Stimulated activated CD4-positive, alpha-beta T cell treated with anti-CD3 and anti-CD28 coated beads, TNF-alpha, amount 100 ng/mL, for 4 hours (primary cell): ENCODE measurements around the gene AGTR2.
"Not testable (repeated sequence)": the region's sequence is repeated elsewhere in the genome, so short reads cannot be mapped to it uniquely, and the experiment has no call there.

ENCODE experiments used
- DNase-seq, 3 experiments: peaks; one replicate each; pipeline ENCODE4 v3.0.0-alpha.2; 2020; ENCODE audit warnings: low read depth in 3 of 3

The AGTR2 gene

DNA sequence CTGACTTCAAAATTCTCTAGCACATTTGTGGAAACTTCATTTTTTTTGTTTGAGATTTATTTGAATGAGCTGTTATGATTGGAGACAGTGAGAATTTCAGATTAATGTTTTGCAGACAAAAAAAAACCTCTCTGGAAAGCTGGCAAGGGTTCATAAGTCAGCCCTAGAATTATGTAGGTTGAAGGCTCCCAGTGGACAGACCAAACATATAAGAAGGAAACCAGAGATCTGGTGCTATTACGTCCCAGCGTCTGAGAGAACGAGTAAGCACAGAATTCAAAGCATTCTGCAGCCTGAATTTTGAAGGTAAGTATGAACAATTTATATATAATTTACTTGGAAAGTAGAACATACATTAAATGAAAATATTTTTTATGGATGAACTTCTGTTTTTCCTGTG, at the start of gene AGTR2:
Gene AGTR2, plus strand, starts transcription at position 234 of the 400 bp plus-strand sequence. CDS start 1,537 bp downstream, outside the sequence.
- DNase-seq: no peak

DNA sequence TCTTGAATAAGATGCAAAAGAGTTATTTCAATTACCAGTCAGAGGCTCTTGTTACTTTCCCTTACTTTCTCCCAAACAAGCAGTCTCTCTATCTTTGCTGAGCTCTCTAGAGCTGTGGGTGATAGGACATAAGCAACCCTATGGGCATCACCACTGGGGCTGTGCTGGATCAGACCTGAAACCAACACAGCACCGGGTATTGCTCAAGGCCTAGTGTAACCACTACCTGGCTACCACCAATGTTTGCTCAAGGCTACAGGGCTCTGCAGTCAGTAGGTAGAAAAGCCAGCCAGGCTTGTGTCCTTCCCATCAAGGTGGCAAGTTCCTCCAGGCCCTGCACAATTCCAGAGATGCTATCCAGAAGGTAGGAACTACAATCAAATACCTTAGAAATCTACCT, 35.3 kb upstream of the AGTR2 start:
- DNase-seq: no peak

- DNase-seq: not testable (repeated sequence)
Observed at GRCh38 chrX:116141270-116141669, 29.3 kb upstream of the AGTR2 start.

DNA sequence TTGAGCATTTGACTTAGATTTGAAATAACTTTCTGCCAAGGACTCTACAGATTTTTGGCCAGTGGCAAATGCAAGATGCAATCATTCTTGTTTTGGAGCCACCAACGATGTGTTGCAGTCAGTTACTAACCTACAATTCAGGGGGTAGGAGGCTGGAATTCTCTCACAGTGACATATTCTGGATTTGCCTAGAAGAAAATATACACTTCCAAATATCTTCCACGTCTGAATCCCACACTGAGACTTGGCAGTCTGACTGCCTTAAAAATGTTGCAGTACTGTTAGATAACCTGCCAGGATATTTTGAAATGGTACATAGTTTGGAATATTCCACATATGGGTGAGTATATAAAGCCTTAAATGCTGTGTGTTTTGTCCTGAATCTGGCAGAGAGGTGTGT, 27.6 kb upstream of the AGTR2 start:
- DNase-seq: no peak

DNA sequence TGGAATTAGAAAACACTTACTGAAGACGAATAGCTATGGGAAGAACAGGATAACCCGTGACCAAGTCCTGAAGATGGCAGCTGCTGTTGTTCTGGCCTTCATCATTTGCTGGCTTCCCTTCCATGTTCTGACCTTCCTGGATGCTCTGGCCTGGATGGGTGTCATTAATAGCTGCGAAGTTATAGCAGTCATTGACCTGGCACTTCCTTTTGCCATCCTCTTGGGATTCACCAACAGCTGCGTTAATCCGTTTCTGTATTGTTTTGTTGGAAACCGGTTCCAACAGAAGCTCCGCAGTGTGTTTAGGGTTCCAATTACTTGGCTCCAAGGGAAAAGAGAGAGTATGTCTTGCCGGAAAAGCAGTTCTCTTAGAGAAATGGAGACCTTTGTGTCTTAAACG, 2.4 kb downstream of the AGTR2 start:
- no peak for DNase-seq

DNA sequence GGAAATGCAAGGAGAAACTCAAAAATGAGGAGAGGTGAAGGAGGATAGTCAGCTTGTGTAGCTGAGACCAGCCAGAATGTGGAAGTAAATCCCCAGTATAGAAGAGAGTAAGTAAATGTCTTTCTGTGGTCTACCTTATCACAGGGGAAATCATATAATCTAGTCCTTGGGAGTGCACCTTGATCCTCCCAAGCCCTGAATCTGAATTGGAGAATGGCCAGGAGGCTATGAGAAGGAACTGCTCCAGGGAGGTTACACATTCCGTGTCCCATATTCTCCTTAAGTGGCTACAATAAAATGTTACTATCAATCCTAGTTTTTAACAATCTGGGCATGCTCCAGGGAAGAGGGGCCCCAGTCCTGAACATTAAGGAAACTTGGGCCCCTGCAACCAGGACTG, 10.8 kb downstream of the AGTR2 start:
- no peak for DNase-seq

DNA sequence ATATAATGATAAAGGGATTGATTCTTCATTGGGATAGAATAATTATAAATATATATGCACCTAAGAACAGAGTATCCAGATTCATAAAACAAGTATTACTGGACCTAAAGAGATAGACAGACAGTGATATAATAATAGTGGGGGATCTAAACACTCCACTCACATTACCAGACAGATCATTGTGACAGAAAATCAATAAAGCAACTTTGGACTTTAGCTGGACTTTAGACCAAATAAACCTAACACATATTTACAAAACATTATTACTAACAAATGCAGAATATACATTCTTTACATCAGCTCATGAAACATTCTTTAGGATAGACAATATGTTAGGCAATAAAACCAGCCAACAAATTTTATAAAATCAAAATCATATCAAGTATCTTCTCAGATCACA, 14.6 kb downstream of the AGTR2 start:
- no peak for DNase-seq

- no peak for DNase-seq
Observed at GRCh38 chrX:116194649-116195048, 24.1 kb downstream of the AGTR2 start.

GRCh38 chrX:116198235-116198634, 27.7 kb downstream of the AGTR2 start:
- DNase-seq: no peak

- no peak for DNase-seq
Observed at GRCh38 chrX:116198810-116199209, 28.3 kb downstream of the AGTR2 start.

GRCh38 chrX:116204932-116205331, 34.4 kb downstream of the AGTR2 start:
- no peak for DNase-seq

DNA sequence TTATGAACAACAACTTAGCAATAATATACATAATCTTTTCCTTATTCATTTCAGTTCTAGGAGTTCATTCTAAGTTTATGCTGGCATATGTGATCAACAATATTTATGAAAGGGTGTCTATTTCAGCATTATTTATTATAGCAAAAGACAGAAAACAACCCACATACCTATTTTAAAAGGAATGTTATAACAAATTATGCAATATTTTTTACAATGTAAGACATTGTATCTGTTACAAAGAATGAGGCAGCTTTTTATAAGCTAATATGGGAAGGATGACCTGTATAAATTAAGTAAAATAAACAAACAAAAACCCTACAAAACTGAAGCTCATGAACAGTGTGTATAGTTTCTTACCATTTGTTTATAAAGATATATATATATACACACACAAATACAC, 42.7 kb downstream of the AGTR2 start:
- no peak for DNase-seq

DNA sequence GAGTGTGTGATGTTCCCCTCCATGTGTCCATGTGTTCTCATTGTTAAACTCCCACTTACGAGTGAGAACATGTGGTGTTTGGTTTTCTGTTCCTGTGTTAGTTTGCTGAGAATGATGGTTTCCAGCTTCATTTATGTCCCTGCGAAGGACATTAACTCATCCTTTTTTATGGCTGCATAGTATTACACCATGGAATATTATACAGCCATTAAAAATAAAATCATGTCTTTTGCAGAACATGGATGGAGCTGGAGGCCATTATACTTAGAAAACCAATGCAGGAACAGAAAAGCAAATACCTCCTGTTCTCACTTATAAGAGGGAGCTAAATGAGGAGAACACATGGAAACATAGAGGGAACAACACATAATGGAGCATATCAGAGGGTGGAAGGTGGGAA, 46.5 kb downstream of the AGTR2 start:
- DNase-seq: not testable (repeated sequence)
